Smooth muscle cell (in vitro differentiated cells): ENCODE data around the gene SDK1. TPM values are rescaled to one million over a fixed set of nuclear protein-coding genes. Genes with fewer than 3 reads are reported as not detected.
"Not testable (repeated sequence)": the region's sequence is repeated elsewhere in the genome, so short reads cannot be mapped to it uniquely, and the experiment has no call there.

ENCODE experiments used
- DNase-seq: peaks from one replicate; lab custom pipeline; 2025; ENCODE audit not compliant: unreplicated experiment; lab: John Stamatoyannopoulos, UW
- H2AFZ ChIP-seq: fragments of 200-600 bp; sonication (generic); 2 replicates; pipeline ENCODE4 v1.6.0; 2016; ENCODE audit warnings: antibody characterized with exemption, low read depth, mild to moderate bottlenecking
- H3F3A ChIP-seq: fragments of 200-600 bp; sonication (generic); 2 replicates; pipeline ENCODE4 v1.6.0; 2017; ENCODE audit warnings: antibody characterized with exemption, low read depth
- H3K27ac ChIP-seq: fragments of 200-600 bp; sonication (generic); 2 replicates; pipeline ENCODE4 v1.5.1; 2016; ENCODE audit warnings: low read depth, mild to moderate bottlenecking
- H3K27me3 ChIP-seq: fragments of 200-600 bp; sonication (generic); 2 replicates; pipeline ENCODE4 v1.6.1; 2016; ENCODE audit warnings: low read depth, mild to moderate bottlenecking
- H3K36me3 ChIP-seq: fragments of 200-600 bp; sonication (generic); 2 replicates; pipeline ENCODE4 v1.5.1; 2016; ENCODE audit warnings: low read depth
- H3K4me1 ChIP-seq: fragments of 200-600 bp; sonication (generic); 2 replicates; pipeline ENCODE4 v1.5.1; 2016; ENCODE audit warnings: low read depth
- H3K4me2 ChIP-seq: fragments of 200-600 bp; sonication (generic); 2 replicates; pipeline ENCODE4 v1.6.0; 2016; ENCODE audit warnings: mild to moderate bottlenecking
- H3K4me3 ChIP-seq: fragments of 200-600 bp; sonication (generic); 2 replicates; pipeline ENCODE4 v1.5.1; 2016; ENCODE audit warnings: mild to moderate bottlenecking
- H3K79me2 ChIP-seq: fragments of 200-600 bp; sonication (generic); 2 replicates; pipeline ENCODE4 v1.6.0; 2016; ENCODE audit warnings: low read depth, mild to moderate bottlenecking
- H3K9ac ChIP-seq: fragments of 200-600 bp; sonication (generic); 2 replicates; pipeline ENCODE4 v1.6.0; 2016; ENCODE audit warnings: low read depth
- H3K9me3 ChIP-seq: fragments of 200-600 bp; sonication (generic); replicated peaks from 2 replicates; pipeline ENCODE4 v1.5.1; 2016; ENCODE audit warnings: low read depth
- H4K20me1 ChIP-seq: fragments of 200-600 bp; sonication (generic); 2 replicates; pipeline ENCODE4 v1.6.0; 2016; ENCODE audit warnings: low read depth
- WGBS: methylation state at CpG from one replicate; pipeline ENCODE4 v1.1.7; 2016; ENCODE audit warnings: low lambda C conversion rate; 5-methylcytosine and 5-hydroxymethylcytosine counted together
- polyA plus RNA-seq: library from polyadenylated mRNA; unstranded; fragments of >200 nt; fragmentation: Nextera tagmentation; extraction: Ambion mirVana; gene quantifications from 2 replicates; pipeline ENCODE4 v1.2.1, GENCODE V29; 2016
- total RNA-seq: library from RNA; depleted of rRNA; stranded (reverse); fragments of >200 nt; gene quantifications from 2 replicates; pipeline ENCODE4 v1.2.3, GENCODE V29; 2014
- TF ChIP-seq, protein P1 (sequence below): fragments of 200-600 bp; sonication (generic); IDR thresholded peaks from 2 replicates; pipeline ENCODE4 v1.5.1; 2017; ENCODE audit warnings: borderline replicate concordance, mild to moderate bottlenecking, antibody characterized with exemption; ENCODE audit not compliant: insufficient read depth, poor library complexity, severe bottlenecking

The SDK1 gene
- total and polyA plus RNA-seq, 2 experiments from 2014 or later: 1.1 to 2.5 TPM

DNA sequence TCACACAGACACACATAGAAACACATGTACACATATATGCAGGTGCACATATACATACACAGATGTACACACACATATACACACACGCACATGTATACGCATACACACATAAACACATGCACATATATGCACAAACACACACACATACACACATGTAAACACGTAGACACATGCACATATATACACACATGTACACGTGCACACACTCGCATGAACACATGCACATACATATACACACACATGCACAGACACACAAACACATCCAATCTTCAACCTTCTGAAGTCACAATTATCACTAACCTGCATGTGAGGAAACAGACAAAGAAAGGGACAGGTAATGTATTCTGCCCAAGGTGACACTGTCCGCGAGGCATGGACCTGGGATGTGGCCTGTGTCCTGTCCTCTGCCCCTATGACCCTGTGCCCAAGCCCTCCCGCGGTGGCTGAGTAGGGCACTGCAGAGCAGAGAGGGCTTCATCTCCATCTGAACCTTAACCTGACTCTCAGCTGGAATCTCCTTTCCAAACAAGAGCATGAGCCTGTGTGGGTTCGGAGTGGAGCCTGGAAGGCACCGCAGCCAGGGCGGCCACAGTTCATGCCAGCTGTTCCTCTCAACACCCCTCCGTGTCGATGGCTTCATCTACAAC, 660.9 kb downstream of the SDK1 start:
- Histone ChIP-seq H3K4me3 (no peak overlapping the region), H3K9me3 (no peaks in the 10 kb centered on the region), H3K4me1 (no peaks in the 10 kb centered on the region), H3K9ac (no peak overlapping the region), H3K27ac (no peak overlapping the region), H2AFZ (no peak overlapping the region), H4K20me1 (no peaks in the 10 kb centered on the region), H3K27me3 (no peaks in the 10 kb centered on the region), H3K79me2 (no peaks in the 10 kb centered on the region), H3K4me2 (no peak overlapping the region), H3K36me3 (no peaks in the 10 kb centered on the region), H3F3A (no peaks in the 10 kb centered on the region)
- TF ChIP-seq, protein P1, sequence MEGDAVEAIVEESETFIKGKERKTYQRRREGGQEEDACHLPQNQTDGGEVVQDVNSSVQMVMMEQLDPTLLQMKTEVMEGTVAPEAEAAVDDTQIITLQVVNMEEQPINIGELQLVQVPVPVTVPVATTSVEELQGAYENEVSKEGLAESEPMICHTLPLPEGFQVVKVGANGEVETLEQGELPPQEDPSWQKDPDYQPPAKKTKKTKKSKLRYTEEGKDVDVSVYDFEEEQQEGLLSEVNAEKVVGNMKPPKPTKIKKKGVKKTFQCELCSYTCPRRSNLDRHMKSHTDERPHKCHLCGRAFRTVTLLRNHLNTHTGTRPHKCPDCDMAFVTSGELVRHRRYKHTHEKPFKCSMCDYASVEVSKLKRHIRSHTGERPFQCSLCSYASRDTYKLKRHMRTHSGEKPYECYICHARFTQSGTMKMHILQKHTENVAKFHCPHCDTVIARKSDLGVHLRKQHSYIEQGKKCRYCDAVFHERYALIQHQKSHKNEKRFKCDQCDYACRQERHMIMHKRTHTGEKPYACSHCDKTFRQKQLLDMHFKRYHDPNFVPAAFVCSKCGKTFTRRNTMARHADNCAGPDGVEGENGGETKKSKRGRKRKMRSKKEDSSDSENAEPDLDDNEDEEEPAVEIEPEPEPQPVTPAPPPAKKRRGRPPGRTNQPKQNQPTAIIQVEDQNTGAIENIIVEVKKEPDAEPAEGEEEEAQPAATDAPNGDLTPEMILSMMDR: no peak
- 94% methylated on average over 14 of the region's 14 CpGs for WGBS
- DNase-seq: no peak

DNA sequence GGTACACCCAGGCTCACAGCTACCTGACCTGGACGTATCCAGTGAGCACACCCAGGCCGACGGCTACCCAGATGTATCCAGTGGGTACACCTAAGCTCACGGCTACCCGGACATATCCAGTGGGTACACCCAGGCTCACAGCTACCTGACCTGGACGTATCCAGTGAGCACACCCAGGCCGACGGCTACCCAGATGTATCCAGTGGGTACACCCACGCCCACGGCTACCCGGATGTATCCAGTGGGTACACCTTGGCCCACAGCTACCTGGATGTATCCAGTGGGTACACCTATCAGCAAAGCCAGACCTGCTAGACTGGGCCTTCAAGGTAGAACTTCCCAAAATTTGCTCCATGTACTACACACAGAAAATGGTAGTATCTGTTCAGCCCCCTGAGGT, 662.7 kb downstream of the SDK1 start:
- WGBS: 99% methylated on average over 11 of the region's 11 CpGs
- not testable (repeated sequence) for H3K27me3 ChIP-seq, DNase-seq, H3K4me2 ChIP-seq, H3K9me3 ChIP-seq, H3K27ac ChIP-seq, H3K4me1 ChIP-seq, H3K79me2 ChIP-seq, H4K20me1 ChIP-seq, H3K9ac ChIP-seq, H3K36me3 ChIP-seq, H2AFZ ChIP-seq, H3K4me3 ChIP-seq, H3F3A ChIP-seq

DNA sequence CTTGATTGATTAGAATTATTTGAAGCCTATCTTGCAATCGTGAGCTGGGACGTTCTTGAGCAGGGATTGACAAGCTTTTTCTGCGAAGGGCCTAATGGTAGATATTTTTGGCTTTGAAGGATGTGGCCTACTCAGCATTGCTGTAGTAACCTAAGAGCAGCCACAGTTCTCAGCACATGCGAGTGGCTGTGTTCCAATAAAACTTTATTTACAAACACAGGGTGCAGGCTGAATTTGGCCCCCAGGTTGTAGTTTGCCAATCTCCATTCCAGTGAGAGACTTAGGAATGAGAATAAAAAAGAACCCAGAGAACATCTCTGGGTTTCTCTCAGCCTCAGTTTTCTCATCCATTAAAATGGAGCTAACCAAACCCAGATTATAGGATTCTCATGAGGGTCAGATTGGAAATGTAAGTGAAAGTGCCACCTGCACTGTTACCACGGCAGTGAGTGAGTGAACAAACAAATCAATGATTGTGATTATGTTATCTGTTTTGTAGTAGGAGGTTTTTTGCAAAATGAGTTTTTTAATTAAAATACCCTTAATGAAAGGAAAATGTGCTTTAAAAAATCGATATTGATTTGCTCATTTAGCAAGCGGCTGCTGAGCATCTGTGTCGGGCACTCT, 664.0 kb downstream of the SDK1 start:
- H3F3A ChIP-seq: no peaks in the 10 kb centered on the region
- H3K4me3 ChIP-seq: no peak overlapping the region
- TF ChIP-seq, protein P1: no peak
- no peaks in the 10 kb centered on the region for H4K20me1 ChIP-seq
- no peak overlapping the region for H3K27ac ChIP-seq
- DNase-seq: no peak
- no peaks in the 10 kb centered on the region for H3K9me3 ChIP-seq
- no peaks in the 10 kb centered on the region for H3K36me3 ChIP-seq
- no peaks in the 10 kb centered on the region for H3K4me1 ChIP-seq
- WGBS: 96% methylated on average over 8 of the region's 8 CpGs
- no peak overlapping the region for H3K9ac ChIP-seq
- H2AFZ ChIP-seq: no peak overlapping the region
- no peaks in the 10 kb centered on the region for H3K79me2 ChIP-seq
- no peak overlapping the region for H3K4me2 ChIP-seq
- no peaks in the 10 kb centered on the region for H3K27me3 ChIP-seq

DNA sequence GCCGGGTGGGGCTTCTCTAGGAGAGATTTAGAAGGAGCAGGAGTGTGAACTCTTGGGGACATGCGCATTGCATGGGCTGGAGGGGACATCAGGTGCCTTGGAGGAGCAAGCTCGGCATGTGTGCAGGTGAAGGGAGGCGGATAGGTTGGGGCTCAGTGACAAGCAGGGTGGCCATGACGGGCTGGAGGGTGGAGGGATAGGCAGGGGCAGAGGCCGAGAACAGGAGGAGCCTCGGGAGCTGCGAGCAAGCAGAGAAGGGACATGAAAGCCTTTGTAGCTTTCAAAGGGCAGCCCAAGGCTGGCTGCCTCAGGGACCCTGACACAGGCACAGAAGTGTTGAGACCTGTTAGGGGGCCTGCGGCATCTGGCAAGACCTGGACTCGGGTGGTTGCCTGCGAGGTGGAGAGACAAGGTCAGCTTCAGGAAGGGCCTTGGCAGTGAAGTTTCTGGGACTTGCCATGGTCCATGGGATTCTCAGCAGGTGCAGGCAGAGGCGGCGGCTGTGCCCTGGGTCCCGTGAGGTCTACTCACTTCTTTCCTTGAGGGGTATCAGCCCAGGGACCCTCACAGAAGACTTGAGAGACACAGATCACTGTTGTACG, 664.8 kb downstream of the SDK1 start:
- Histone ChIP-seq H4K20me1 (no peaks in the 10 kb centered on the region), H3K4me1 (no peaks in the 10 kb centered on the region), H3K9ac (no peak overlapping the region), H3K9me3 (no peaks in the 10 kb centered on the region), H3K4me2 (no peak overlapping the region), H3F3A (no peaks in the 10 kb centered on the region), H3K27ac (no peak overlapping the region), H2AFZ (no peak overlapping the region), H3K27me3 (no peaks in the 10 kb centered on the region), H3K4me3 (no peak overlapping the region), H3K36me3 (no peaks in the 10 kb centered on the region), H3K79me2 (no peaks in the 10 kb centered on the region)
- WGBS: 90% methylated on average over 15 of the region's 15 CpGs
- DNase-seq: no peak
- TF ChIP-seq, protein P1: no peak
